ENCODE results near the gene EEF1AKMT4. TPM values are rescaled to one million over a fixed set of nuclear protein-coding genes. Genes with fewer than 3 reads are reported as not detected.

The EEF1AKMT4 gene
- total and polyA plus RNA-seq, 10 of the 15 experiments (the other 5 are each of a cell fraction or from before 2014, with no cell fraction given): 7.5 to 26.8 (median 18.3) TPM

- TF ChIP-seq CUX1 (IDR thresholded peaks at IDR 0.05; ENCODE audit: insufficient replicate concordance, low read depth, low read length) (no peak), ZNF592 (IDR thresholded peaks at IDR 0.05) (no peak), BCLAF1 (IDR thresholded peaks at IDR 0.05) (no peak), PAX5 (IDR thresholded peaks at IDR 0.05; ENCODE audit: borderline replicate concordance, low read depth, low read length) (no peak), HCFC1 (IDR thresholded peaks at IDR 0.05; ENCODE audit: low read length) (peak; percentile 89), ZNF622 (IDR thresholded peaks at IDR 0.05) (no peak), EGR1 (IDR thresholded peaks at IDR 0.05; ENCODE audit: borderline replicate concordance in 1 of 2, low read depth in 2 of 2, low read length in 2 of 2) (peak in 1 of 2 experiments; percentile 56; a peak in 2 of 3 replicates), RCOR1 (conservative IDR thresholded peaks at IDR 0.05; ENCODE audit: low read depth, low read length) (no peak; the same call in 1 of the 2 replicates), TAF1 (IDR thresholded peaks at IDR 0.05; ENCODE audit: borderline replicate concordance, low read depth, low read length) (peak; percentile 49), MXI1 (IDR thresholded peaks at IDR 0.05; ENCODE audit: low read depth, low read length) (peak; percentile 73; the same call in 1 of the 2 replicates), TBL1XR1 (IDR thresholded peaks at IDR 0.05; ENCODE audit: low read depth, low read length) (peak; percentile 53; the same call in 1 of the 2 replicates), ZNF24 (IDR thresholded peaks at IDR 0.05) (no peak), BACH1 (IDR thresholded peaks at IDR 0.05; ENCODE audit: borderline replicate concordance) (peak; percentile 73; the same call in 1 of the 2 replicates)
- TF ChIP-seq, protein P1, sequence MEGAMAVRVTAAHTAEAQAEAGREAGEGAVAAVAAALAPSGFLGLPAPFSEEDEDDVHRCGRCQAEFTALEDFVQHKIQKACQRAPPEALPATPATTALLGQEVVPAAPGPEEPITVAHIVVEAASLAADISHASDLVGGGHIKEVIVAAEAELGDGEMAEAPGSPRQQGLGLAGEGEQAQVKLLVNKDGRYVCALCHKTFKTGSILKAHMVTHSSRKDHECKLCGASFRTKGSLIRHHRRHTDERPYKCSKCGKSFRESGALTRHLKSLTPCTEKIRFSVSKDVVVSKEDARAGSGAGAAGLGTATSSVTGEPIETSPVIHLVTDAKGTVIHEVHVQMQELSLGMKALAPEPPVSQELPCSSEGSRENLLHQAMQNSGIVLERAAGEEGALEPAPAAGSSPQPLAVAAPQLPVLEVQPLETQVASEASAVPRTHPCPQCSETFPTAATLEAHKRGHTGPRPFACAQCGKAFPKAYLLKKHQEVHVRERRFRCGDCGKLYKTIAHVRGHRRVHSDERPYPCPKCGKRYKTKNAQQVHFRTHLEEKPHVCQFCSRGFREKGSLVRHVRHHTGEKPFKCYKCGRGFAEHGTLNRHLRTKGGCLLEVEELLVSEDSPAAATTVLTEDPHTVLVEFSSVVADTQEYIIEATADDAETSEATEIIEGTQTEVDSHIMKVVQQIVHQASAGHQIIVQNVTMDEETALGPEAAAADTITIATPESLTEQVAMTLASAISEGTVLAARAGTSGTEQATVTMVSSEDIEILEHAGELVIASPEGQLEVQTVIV (IDR thresholded peaks at IDR 0.05; ENCODE audit: borderline replicate concordance, partially characterized antibody): no peak
These were observed 49.5 kb downstream of the EEF1AKMT4 start, which contains the start of gene PSMD2 (continued) for GRCh38 chr3:184298759-184299487.
